Measurements from ENCODE around the gene SSH2.

The SSH2 gene

DNA sequence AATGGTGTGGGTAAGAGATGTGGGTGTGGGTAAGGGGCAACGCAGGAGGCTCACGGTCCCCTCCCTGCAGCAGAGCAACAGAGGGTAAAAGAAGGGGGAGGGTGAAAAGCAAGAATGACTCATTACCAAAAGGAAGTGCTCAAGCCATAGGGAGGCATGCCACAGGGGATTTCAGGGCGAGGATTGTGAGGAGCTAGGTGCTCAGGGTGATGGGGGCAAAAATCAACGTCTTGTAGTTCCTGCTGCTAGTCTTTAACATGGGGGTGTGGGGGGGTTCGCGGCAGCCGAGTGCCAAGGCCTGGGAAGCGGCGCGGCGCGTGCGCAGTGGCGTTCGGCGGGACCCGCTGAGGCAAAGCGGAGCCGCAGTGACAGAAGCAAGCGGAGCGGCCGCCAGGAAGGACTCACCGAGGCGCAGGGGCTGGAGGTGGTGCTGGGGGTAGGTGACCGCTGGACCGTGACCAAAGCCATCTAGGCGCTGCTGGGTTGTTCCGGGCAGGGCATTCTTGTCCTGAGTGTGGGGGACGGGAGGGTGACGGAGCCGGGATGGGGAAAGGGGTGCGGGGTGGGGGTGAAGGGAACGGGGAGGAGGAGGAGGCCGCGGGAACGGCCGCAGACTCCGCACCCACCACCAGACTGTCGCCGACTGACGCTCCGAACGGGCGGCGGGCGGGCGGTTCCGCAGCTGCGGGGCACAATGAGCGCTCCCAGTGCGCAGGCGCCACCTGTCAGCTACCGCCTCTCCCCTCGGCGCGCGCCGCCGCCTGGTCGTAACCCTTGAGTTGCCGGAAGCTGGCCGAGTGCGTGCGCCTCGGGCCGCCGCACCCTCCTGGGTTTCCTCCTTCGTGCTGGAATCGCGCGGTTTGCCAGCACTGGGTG lies at the start of gene SSH2:
SSH2 (minus strand) TSS at position 696 of the 876 bp plus-strand sequence; CDS start at position 468, 228 bp downstream.
- DNase-seq (ENCODE audit: low read depth): no peak
- H3K4me3 ChIP-seq (ENCODE audit: control insufficient read depth, low read depth, low read length): peak within 1 kb of the TSS; percentile 72
- TF ChIP-seq, protein P1, sequence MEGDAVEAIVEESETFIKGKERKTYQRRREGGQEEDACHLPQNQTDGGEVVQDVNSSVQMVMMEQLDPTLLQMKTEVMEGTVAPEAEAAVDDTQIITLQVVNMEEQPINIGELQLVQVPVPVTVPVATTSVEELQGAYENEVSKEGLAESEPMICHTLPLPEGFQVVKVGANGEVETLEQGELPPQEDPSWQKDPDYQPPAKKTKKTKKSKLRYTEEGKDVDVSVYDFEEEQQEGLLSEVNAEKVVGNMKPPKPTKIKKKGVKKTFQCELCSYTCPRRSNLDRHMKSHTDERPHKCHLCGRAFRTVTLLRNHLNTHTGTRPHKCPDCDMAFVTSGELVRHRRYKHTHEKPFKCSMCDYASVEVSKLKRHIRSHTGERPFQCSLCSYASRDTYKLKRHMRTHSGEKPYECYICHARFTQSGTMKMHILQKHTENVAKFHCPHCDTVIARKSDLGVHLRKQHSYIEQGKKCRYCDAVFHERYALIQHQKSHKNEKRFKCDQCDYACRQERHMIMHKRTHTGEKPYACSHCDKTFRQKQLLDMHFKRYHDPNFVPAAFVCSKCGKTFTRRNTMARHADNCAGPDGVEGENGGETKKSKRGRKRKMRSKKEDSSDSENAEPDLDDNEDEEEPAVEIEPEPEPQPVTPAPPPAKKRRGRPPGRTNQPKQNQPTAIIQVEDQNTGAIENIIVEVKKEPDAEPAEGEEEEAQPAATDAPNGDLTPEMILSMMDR (IDR thresholded peaks at IDR 0.05; ENCODE audit: control insufficient read depth, insufficient read depth, low read depth, low read length, missing control alignments): no peak

DNA sequence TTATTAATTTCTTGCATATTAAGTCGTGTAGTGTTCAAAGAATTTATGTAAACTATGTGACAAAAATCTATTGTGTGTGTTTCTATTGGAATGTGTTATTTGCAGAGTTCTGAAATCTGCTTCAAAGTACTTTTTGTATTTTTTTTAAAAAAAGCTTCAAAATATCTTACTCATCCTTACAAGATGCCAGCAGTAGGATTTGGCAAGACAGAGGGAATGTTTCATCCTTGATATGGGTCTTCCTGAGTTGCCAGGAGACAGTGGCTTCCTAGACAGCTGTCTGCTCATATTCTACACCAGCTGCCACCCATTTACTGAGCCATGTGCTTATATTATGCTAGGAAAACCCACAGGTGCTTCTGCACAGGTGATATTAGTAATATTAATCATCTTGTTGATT lies 47.8 kb upstream of the SSH2 start:
- no peak overlapping the region for H3K4me3 ChIP-seq (ENCODE audit: control insufficient read depth, low read depth, low read length)
- DNase-seq (ENCODE audit: low read depth): peak; percentile 48
- TF ChIP-seq, protein P1 (IDR thresholded peaks at IDR 0.05; ENCODE audit: control insufficient read depth, insufficient read depth, low read depth, low read length, missing control alignments): no peak

GRCh38 chr17:29973005-29973404 lies 43.0 kb upstream of the SSH2 start:
- TF ChIP-seq, protein P1 (IDR thresholded peaks at IDR 0.05; ENCODE audit: control insufficient read depth, insufficient read depth, low read depth, low read length, missing control alignments): no peak
- no peak overlapping the region for H3K4me3 ChIP-seq (ENCODE audit: control insufficient read depth, low read depth, low read length)
- DNase-seq (ENCODE audit: low read depth): no peak

- no peak for DNase-seq (ENCODE audit: low read depth)
- TF ChIP-seq, protein P1 (IDR thresholded peaks at IDR 0.05; ENCODE audit: control insufficient read depth, insufficient read depth, low read depth, low read length, missing control alignments): no peak
These were observed 42.2 kb upstream of the SSH2 start for GRCh38 chr17:29972277-29972676.

DNA sequence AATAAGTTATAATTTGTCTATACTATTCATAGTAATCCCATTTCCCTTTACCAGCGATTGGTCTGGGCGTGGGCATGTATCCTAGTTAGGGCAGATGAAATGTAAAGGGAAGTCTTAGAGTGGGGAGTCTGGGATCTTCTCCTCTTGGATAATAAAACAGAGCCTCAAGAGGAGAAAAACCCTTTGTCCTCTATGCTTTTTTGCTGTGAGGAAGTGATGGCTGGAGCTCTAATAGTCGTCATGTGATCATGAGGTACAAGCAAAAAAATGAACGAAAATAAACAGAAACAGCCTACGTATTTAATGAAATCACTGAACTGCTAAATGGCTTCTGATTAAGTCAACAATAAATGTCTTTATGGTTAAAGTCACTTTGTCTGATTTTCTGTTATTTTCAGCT lies 38.2 kb upstream of the SSH2 start:
- TF ChIP-seq, protein P1 (IDR thresholded peaks at IDR 0.05; ENCODE audit: control insufficient read depth, insufficient read depth, low read depth, low read length, missing control alignments): no peak
- no peak for DNase-seq (ENCODE audit: low read depth)
- no peak overlapping the region for H3K4me3 ChIP-seq (ENCODE audit: control insufficient read depth, low read depth, low read length)

More at GRCh38 chr17:29972277-29972676, 42.2 kb upstream of the SSH2 start:
- H3K4me3 ChIP-seq (ENCODE audit: control insufficient read depth, low read depth, low read length): no peak overlapping the region

DNA sequence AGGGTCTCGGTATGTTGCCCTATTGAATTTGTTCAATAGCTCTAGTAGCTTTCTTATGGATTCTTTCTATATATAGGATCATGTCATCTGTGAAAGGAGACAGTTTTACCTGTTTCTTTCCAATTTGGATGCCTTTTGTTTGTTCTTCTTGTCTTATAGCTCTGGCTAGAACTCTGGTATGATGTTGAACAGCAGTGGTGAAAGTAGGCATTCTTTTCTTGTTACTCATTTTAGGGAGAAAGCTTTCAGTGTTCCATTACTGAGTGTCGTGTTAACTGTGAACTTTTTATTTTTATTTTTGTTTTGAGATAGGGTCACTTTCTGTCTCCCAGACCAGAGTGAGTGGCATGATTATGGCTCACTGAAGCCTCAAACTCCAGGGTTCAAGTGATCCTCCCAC lies 32.6 kb upstream of the SSH2 start:
- H3K4me3 ChIP-seq (ENCODE audit: control insufficient read depth, low read depth, low read length): no peak overlapping the region
- TF ChIP-seq, protein P1 (IDR thresholded peaks at IDR 0.05; ENCODE audit: control insufficient read depth, insufficient read depth, low read depth, low read length, missing control alignments): no peak
- no peak for DNase-seq (ENCODE audit: low read depth)
